Measurements from ENCODE around the gene CACNA1E.

DNA sequence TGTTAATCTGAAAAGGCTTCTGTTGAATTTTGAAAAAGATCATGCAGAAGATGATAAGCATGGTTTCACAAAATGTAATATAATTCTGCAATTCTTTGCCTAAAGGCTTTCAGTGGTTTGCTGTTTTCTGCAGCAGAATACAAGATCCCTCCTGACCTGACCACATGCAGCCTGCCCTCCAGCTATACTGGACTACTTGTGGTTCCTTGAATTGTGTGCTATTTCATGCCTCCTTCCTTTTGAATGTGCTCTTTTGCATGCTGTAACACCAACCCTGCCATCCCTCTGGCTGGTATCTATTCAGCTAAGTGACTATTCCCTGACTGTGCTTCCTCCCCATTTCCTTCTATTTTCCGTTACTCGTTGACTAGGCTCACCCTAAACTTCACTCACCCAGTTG, 55.5 kb downstream of the CACNA1E start:
- no peak for TF ChIP-seq EZH2 (IDR thresholded peaks at IDR 0.05; ENCODE audit: borderline replicate concordance, insufficient read depth, low read depth, low read length, poor library complexity, severe bottlenecking)
- no peak for TF ChIP-seq CTCF (IDR thresholded peaks at IDR 0.05)
